ENCODE measurements around the gene GHDC.

DNA sequence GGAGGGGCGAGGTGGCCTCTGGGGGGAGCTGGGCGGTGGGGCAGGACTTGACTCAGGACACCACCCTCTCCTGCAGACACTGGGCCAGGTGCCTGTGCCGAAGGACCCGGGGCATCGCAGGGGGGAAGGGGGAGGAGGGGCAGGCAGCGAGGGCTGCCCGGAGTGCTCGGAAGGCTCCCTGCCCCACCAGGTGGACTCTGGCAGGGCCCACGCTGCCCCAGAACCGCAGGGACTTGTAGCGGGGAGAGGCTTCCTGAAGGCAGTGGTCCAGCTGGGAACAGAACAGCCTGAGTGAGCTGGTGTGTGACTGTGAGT, 4.7 kb downstream of the GHDC start:
- no peak for TF ChIP-seq POLR2A (IDR thresholded peaks at IDR 0.05)
- TF ChIP-seq, protein P1, sequence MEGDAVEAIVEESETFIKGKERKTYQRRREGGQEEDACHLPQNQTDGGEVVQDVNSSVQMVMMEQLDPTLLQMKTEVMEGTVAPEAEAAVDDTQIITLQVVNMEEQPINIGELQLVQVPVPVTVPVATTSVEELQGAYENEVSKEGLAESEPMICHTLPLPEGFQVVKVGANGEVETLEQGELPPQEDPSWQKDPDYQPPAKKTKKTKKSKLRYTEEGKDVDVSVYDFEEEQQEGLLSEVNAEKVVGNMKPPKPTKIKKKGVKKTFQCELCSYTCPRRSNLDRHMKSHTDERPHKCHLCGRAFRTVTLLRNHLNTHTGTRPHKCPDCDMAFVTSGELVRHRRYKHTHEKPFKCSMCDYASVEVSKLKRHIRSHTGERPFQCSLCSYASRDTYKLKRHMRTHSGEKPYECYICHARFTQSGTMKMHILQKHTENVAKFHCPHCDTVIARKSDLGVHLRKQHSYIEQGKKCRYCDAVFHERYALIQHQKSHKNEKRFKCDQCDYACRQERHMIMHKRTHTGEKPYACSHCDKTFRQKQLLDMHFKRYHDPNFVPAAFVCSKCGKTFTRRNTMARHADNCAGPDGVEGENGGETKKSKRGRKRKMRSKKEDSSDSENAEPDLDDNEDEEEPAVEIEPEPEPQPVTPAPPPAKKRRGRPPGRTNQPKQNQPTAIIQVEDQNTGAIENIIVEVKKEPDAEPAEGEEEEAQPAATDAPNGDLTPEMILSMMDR (IDR thresholded peaks at IDR 0.05), result no peak
- TF ChIP-seq POLR2AphosphoS5 (IDR thresholded peaks at IDR 0.05), result no peak
